ENCODE data around the gene WASHC2A.
"Not testable (repeated sequence)": the region's sequence is repeated elsewhere in the genome, so short reads cannot be mapped to it uniquely, and the experiment has no call there.

DNA sequence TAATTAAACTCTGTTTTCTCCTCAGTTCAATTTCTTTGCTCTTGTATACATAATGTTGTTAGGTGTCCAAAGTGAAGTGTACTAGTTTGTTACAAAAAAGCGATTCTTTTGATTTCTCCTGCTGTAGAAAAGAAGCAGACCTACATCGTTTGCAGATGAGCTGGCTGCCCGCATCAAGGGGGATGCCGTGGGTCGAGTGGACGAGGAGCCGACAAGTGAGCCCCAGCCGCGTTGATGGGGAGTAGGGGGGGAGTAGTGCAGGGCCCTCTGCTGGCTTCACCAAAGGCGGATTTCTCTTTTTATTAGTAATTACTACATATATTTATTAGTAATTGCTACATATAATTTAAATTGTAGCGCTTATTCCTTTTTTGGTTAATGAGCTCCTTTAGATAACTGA is 23.6 kb downstream of the WASHC2A start:
- TF ChIP-seq, protein P1, sequence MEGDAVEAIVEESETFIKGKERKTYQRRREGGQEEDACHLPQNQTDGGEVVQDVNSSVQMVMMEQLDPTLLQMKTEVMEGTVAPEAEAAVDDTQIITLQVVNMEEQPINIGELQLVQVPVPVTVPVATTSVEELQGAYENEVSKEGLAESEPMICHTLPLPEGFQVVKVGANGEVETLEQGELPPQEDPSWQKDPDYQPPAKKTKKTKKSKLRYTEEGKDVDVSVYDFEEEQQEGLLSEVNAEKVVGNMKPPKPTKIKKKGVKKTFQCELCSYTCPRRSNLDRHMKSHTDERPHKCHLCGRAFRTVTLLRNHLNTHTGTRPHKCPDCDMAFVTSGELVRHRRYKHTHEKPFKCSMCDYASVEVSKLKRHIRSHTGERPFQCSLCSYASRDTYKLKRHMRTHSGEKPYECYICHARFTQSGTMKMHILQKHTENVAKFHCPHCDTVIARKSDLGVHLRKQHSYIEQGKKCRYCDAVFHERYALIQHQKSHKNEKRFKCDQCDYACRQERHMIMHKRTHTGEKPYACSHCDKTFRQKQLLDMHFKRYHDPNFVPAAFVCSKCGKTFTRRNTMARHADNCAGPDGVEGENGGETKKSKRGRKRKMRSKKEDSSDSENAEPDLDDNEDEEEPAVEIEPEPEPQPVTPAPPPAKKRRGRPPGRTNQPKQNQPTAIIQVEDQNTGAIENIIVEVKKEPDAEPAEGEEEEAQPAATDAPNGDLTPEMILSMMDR (IDR thresholded peaks at IDR 0.05) = not testable (repeated sequence)
- TF ChIP-seq POLR2A (IDR thresholded peaks at IDR 0.05) = not testable (repeated sequence)

Data from stomach (tissue), 4 donors.